HT-29 (cell line): Measurements from ENCODE around the gene RUNX1. TPM values are rescaled to one million over a fixed set of nuclear protein-coding genes. Genes with fewer than 3 reads are reported as not detected.
A peak's percentile ranks its signal among the peaks of the same experiment; 100 is the strongest.

Experiments used
- DNase-seq: peaks from one replicate; pipeline ENCODE4 v3.0.0-alpha.2; 2015; ENCODE audit warnings: low spot score
- total RNA-seq: library from RNA; depleted of rRNA; stranded (reverse); fragments of >200 nt; shearing (Covaris generic); gene quantifications from 2 replicates; pipeline ENCODE4 v1.2.3, GENCODE V29; 2014

Gene RUNX1
- total RNA-seq, 1 experiment from 2014 or later = 26.7 TPM

DNA sequence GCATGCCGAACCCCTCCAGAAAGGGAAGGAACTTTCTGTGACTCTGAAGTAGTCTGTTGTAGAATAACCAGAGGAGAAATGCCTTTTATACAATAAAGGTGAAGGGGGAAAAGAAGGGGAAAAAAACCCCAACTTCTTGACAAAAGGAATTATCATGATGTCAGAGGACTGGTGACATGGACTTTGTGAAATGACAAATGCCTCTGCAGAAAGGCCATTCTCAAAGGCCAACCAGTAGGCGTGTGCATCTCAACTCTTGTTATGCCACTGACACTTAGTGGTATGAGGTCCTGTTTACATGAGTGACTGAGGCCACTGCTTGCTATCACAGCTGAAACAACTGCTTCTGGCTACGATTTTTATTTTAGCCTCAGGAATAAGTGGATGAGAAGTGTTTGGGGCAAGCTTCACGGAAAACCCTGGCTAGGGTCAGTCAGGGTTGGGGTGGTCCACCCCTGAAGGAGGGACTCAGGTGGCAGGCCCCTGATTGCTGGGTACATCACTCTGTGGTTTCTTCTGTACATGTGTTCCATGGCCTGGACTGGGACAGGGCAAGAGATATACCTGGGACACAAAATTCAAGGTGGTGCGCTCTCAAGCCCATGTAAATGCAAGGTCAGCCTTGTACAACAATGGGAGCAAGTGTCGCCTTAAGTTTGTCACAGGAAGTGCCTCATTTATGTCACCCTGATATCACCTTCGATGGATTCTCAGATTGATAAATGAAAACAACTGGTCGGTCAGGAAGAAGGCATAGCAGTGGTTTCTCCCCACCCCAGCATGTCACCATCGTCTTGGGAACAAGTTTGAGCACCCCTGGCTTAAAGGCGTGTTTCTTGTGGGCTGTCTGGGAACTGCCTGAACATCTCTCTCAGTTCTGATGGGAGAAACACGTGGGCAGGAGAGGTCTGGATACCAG lies 12.4 kb downstream of the RUNX1 start:
- DNase-seq = no peak

DNA sequence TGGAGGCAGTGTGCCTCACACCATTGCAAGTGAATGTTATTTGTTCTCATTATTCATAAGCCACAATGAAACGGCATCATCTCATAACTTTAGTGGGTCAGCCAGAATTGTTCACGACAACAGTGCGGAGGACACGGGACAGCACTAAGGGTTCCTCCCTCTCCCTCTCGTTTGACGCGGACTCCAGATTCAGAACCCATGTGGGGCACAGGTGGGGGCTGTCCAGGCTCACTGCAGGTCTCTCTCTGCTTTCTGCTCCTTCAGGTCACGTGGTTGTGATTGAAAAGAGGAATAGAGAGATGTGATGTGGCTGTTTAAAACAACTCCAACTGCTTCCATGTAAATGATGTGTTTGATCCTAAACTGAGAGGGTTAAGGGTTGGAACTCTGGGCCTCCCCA lies 13.5 kb downstream of the RUNX1 start:
- no peak for DNase-seq

DNA sequence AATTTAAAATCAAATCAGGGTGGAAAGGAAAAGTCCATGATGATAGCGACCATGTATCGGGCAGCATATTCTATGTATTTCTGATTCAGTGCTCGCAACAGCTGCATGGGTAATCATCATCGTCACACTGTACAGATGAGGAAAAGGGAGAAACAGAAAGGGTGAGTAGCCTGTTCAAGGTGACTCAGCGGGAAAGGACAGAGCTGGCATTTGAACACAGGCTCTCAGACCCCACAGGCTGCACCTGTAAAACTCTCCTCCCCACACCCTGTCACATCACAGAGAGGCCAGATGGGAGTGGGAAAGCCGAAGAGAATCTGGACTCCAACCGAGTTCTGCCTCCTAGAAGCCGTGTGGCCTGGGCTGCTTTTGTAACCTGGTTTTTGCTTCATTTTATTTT lies 14.0 kb downstream of the RUNX1 start:
- no peak for DNase-seq

DNA sequence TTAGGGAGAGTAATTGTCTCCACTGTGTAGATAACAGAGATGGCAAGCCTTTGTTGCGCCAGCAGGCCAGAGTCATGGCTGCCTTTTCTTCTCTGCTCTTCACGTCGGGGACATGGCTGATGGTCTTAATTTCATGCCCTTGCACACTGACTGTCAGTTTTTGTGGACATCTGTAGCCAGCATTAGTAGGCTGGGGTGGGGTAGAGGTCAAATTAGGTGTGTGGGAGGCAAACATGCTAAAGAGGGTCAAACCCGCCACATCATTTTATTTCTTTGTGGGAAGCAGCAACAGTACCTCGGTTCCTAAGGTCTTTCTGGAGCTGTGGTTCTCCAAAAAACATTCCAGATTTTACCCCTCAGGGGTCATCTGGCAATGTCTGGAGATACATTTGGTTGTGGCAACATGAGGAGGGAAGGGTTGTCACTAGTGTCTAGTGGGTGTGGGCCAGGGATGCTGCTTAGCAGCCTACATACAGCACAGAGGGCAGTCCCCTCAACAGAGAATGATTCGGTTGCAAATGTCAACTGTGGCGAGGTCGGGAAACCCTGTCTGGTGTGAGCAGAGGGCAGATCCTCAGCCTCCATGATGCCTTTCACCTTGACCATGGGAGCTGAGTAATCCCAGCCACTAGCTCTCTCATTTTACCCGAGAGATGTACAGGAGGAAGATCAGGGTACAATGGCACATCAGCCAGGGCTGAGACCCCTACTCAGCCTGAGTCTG lies 14.7 kb downstream of the RUNX1 start:
- no peak for DNase-seq

DNA sequence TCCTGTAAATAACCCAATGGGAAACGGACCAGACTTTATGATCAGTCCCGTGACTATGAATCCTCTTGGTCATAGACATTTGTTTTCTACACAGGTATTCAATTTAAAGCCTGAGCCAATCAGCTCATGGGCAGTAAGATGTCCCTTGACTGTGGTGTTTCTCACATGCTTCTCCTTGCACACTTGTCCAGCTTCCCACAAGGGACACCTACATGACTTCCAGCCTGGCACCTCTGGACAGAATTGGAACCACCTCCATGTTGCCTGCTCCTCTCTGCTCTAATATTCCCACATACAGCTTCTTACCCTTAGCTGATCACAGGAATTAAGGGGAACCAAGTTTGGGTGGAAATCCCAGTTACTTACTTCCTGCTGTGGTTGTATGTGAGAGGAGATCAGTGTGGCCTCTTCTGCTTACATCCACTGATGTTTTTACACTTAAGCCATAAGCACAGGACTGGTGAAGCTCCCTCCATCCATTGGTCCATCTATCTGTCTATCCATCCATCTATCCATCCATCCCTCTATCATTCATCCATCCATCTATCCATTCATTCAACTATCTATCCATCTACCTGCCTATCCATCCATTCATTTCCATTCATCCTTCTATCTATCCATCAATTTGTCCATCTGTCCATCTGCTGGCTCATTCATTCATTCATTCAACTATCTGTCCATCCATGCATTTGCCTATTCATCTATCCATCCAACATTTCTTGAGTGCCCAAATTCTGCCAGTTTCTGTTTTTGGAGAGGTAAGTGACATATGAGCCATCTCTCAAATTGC lies 16.4 kb downstream of the RUNX1 start:
- no peak for DNase-seq

- DNase-seq = no peak
Measured at GRCh38 chr21:35028451-35028978, 20.6 kb downstream of the RUNX1 start.

DNA sequence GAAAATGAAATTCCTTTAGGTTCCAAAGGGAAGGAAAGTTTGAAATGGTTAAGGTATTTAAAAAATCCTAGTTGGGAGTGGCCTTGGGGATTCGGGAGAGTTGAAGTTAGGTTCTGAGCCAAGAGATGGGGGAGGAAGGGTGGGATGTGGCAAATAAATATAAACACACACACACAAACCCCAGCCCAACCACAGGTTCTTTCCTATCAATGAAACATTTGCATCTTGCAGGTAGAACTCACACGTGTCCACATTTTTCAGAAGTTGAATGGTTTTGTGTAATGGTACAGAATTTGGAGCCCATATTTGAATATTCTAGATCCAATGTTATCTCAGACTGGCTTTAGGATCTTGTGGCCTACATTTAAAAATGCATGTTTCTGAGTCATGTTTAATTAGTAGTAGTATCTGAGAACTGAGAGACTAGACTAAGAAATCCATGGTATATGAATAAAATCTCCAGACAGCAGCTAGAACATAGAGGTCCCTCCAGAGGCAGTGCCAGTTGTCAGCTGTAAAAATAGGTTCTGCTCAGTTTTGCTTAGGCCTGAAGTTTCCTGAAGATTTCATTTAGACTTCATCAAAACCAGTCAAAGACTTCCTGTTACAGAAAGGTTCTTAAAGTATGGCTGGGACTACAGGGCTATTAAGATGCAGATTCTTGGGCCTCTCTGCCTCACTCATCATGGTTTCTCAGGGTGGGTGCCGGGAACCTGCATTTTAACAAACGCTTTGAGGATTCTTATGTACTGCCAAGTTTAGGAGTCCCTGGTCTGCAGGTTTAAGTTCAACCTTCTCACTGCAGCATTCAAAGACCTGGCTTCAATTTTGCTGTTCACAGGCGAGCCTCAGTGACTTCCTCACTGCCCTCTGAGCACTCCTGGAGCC lies 21.3 kb downstream of the RUNX1 start:
- no peak for DNase-seq

DNA sequence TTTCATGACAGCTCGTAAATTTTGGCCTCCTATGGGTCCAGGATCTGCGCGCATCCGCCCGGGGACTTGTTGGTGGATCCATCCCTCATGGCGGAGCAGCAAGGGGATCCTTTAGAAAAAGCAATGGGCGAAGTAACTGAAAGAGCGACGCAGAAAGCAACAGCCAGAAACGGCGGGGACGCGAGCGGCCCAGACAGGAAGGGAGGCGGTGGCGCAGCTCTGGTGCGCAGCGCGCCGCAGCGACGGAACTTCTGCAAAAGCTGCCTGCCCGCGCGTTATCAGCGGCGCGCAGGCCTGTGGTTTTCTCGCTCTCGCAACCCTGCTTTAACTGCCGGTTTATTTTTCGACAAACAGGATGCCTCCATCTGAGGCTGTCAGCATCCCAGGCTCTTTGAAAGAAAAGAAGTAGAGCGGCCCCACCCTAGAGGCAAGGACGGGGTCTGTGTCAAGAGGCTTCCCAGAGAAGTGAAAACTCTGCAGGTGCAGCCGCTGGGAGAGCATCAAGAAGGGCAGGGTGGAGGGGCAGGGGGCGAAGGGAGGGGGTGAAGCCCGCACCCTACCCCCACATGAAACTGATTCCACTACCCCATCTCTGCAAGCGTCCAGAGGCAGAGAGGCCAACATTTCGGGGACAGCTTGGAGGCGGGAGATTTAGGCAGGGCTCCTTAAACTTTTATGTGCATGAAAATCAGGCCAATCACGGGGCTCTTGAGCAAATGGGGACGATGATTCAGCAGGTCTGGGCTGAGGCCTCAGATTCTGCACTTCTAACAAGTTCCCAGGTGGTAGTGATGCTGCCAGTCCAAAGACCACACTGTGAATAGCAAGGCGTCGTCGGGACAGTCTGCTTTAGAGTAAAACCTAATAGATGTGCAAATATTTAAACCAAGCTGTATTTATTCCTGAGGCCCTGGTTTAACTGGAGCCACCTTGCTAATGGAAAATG lies 22.2 kb downstream of the RUNX1 start:
- DNase-seq = peak; percentile 9

DNA sequence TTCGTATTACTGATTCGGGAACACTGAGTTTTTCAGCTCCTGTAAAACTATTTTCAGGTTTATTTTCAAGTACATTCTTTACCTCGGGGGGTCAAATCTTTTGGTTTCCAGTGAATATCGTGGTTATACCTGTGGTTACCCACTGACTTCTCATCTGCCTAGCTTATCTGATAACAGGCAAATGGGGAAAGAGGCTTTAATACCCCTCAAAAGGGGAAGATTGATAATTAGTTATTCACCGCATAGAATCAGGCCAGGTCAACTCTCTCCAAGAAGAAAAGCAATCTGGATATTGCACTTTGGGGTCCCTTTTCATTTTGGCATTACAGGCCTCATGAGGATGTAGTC lies 23.0 kb downstream of the RUNX1 start:
- DNase-seq = no peak

GRCh38 chr21:35025206-35026152 lies 23.6 kb downstream of the RUNX1 start:
- no peak for DNase-seq

DNA sequence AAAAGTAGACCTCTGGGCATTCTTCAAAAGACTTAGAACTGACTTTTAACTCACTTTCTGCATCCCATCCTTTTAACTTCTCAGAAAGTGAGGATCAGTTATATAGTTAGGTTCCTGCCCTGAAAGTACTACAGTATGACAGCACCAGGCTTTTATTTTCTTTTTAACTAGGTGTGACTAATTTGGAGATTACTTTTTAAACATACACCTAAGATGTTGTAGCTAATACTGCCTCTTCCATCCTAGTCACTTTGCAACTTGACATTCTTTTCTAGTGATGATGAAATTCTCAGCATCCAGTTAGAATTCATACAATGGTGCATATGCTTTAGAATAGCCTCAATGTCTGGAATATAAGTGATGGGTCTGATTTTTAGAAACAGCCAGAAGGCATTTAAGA lies 24.6 kb downstream of the RUNX1 start:
- no peak for DNase-seq

GRCh38 chr21:35024071-35024420 lies 25.1 kb downstream of the RUNX1 start:
- no peak for DNase-seq

GRCh38 chr21:35023396-35024070 lies 25.6 kb downstream of the RUNX1 start:
- DNase-seq = no peak

DNA sequence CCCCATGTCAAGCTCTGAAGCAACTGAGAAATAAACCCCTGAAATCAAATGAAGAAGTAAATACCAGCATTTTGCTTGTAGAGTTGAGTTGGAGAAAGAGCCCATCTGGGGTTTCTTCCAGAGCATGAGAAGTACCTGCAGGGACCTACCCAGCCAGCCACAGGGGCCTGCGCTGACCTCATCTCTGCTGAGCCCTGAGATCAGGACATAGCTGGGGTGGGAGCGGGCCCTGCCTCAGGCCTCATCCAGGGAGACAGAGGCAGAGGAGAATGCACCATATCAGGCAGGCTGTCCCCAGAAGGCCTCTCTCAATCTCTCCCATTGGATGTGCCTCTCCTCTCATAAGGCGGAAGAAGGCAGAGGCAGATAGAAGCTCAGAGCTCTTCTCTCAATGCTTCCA lies 27.6 kb downstream of the RUNX1 start:
- no peak for DNase-seq

- DNase-seq = no peak
Measured at GRCh38 chr21:35020902-35021301, 28.2 kb downstream of the RUNX1 start.

GRCh38 chr21:35020436-35020835 lies 28.7 kb downstream of the RUNX1 start:
- DNase-seq = no peak

DNA sequence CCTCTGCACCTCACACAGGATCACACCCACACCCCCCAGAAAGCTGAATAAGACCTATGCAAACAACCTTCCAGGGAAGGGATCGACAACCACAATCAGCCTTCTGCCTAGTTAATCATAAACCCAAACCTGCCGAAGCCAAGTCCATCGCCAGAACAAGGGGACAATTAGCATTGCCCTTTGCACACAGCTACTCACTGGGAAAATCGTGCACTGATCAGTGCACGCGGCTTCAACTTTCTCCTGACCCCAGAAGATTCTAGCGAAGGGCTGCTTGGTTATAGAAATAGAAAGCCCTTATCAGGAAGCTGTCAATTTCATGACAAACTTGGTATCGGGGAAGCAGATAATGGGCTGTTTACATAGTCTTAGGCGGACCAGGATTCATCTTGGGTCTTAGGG lies 29.5 kb downstream of the RUNX1 start:
- DNase-seq = peak; percentile 77

GRCh38 chr21:35017256-35017655 lies 31.8 kb downstream of the RUNX1 start:
- DNase-seq = no peak
